Keratinocyte (primary cell): ENCODE data around the gene DYNLT1.

Experiments
- EZH2 ChIP-seq: IDR thresholded peaks from one replicate; pipeline ENCODE4 v1.6.1; 2012; ENCODE audit warnings: inconsistent platforms, mild to moderate bottlenecking, low read length, moderate library complexity
- TF ChIP-seq, protein P1 (sequence below), 3 experiments: IDR thresholded peaks in 1 of 3; conservative IDR thresholded peaks in 1 of 3; optimal IDR thresholded peaks in 1 of 3; 2 replicates in 2 of 3; 3 replicates in 1 of 3; pipeline versions ENCODE3 to v1.5.1; 2011; ENCODE audit warnings: low read length in 3 of 3, mild to moderate bottlenecking in 3 of 3, moderate library complexity in 2 of 3, control low read depth in 1 of 3, inconsistent platforms in 1 of 3; ENCODE audit not compliant: insufficient read depth in 2 of 3; ENCODE audit errors: extremely low read depth in 1 of 3

DNA sequence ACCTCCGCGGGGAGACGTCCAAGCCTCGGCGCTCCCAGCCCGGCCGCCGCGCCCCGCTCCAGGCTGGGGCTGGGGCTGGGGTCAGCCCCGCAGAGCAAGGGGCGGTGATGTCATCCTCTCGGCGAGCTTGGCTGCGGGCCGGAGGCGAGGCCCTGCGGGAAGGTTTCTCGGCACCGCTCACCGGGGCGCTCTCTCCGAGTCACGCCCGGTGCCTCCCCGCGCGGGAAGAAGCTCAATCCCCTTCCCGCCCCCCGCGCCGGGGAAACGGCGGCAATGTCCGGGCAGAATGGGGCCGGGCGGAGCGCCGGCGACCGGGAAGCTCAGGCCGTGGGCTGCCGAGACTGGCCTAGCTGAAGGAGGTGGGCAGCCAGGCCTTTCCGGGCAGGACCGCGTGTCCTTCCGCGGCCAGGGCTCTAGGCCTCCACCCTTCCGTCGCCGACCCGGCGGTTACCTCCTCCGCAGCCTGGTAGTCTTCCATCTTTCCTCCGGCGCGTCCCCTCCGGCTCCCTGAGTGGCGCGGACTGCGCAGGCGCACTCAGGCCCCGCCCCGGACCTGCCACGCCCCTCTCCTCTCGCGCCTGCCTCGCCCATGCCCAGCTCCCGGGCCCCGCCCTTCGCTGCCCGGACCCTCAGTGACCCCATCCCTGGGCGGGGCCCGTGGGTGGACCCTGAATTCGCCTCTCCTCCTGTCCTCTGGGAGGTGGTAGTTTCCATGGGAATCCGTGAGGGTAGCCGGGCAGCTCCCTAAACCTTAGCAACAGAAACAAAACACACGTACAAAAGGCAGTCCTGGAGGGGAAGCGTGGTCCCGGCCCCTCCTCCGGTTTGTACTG lies at the start of gene DYNLT1:
- TF ChIP-seq, protein P1, sequence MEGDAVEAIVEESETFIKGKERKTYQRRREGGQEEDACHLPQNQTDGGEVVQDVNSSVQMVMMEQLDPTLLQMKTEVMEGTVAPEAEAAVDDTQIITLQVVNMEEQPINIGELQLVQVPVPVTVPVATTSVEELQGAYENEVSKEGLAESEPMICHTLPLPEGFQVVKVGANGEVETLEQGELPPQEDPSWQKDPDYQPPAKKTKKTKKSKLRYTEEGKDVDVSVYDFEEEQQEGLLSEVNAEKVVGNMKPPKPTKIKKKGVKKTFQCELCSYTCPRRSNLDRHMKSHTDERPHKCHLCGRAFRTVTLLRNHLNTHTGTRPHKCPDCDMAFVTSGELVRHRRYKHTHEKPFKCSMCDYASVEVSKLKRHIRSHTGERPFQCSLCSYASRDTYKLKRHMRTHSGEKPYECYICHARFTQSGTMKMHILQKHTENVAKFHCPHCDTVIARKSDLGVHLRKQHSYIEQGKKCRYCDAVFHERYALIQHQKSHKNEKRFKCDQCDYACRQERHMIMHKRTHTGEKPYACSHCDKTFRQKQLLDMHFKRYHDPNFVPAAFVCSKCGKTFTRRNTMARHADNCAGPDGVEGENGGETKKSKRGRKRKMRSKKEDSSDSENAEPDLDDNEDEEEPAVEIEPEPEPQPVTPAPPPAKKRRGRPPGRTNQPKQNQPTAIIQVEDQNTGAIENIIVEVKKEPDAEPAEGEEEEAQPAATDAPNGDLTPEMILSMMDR (optimal IDR thresholded peaks at IDR 0.05 in 1 of 3, IDR thresholded peaks at IDR 0.05 in 1 of 3, conservative IDR thresholded peaks at IDR 0.05 in 1 of 3; ENCODE audit: extremely low read depth in 1 of 3, insufficient read depth in 2 of 3, low read length in 3 of 3), result no peak
- TF ChIP-seq EZH2, result no peak
